ENCODE measurements around the gene CUX1.
"Not testable (repeated sequence)": the region's sequence is repeated elsewhere in the genome, so short reads cannot be mapped to it uniquely, and the experiment has no call there.

CUX1 gene

DNA sequence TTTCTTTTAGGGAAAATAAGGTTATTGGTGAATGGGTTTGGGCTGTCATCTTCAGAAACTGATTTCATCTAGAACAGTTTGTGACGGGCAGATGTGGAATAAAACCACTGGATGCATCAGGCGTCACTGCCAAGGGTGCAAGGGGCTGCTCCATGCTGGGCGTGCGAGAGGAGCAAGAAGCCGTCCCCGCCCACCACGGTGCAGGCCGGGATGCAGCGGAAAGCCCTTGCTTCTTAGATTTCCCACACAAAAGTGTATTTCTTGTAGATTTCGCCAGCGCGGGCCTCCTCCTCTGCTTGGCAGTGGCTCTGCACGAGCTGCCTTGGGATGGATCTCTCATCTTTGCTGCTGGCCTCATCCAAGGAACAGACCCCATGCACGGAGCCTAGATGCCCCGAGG is 189.3 kb downstream of the CUX1 start (continued):
- TF ChIP-seq, protein P1, sequence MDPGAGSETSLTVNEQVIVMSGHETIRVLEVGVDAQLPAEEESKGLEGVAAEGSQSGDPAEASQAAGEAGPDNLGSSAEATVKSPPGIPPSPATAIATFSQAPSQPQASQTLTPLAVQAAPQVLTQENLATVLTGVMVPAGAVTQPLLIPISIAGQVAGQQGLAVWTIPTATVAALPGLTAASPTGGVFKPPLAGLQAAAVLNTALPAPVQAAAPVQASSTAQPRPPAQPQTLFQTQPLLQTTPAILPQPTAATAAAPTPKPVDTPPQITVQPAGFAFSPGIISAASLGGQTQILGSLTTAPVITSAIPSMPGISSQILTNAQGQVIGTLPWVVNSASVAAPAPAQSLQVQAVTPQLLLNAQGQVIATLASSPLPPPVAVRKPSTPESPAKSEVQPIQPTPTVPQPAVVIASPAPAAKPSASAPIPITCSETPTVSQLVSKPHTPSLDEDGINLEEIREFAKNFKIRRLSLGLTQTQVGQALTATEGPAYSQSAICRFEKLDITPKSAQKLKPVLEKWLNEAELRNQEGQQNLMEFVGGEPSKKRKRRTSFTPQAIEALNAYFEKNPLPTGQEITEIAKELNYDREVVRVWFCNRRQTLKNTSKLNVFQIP (CRISPR knock-in tag; IDR thresholded peaks at IDR 0.05; ENCODE audit: borderline replicate concordance, low read depth): no peak
- no peak for TF ChIP-seq PPARA (CRISPR knock-in tag; IDR thresholded peaks at IDR 0.05; ENCODE audit: borderline replicate concordance)
- no peak for TF ChIP-seq BACH2 (CRISPR knock-in tag; IDR thresholded peaks at IDR 0.05; ENCODE audit: borderline replicate concordance)

DNA sequence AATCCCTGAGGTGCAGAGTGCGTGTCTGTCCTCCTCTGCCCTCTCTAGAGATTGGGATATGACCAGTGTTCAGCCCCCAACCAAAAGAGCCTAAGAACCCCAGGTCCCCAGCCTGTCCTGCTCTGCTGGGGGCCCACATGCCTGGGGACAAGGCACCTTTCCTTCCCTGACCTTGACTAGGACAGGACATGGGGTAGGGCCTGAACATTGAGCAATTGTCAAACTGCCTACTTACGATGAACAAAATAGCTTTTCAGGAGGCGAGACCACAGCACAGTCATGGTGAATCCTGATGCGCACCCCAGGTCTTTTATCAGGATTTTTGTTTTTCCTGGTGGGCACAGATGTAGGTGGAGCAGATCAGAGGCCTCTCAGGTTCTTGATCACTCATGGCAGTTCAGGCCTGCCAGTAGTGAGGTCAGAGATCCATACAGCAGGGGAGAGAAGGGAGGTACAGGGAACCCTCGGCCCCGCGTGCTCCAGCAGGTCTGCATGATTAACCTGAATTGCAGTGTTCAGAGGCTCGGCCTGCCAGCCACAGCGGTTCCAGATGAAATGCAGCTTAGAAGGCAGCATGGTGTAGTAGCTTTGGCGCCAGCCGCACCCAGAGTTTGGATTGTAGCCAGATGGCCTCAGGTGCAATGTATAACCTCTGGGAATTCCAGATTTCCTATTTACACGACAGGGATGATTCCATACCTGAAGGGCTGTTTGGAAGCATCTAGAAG is 191.3 kb downstream of the CUX1 start:
- TF ChIP-seq RARB (CRISPR knock-in tag; IDR thresholded peaks at IDR 0.05) (no peak), SNAI2 (CRISPR knock-in tag; IDR thresholded peaks at IDR 0.05) (no peak), ISL1 (CRISPR knock-in tag; IDR thresholded peaks at IDR 0.05) (no peak), ESRRG (CRISPR knock-in tag; IDR thresholded peaks at IDR 0.05) (no peak), TOX (CRISPR knock-in tag; IDR thresholded peaks at IDR 0.05; ENCODE audit: borderline replicate concordance) (no peak), GLIS3 (CRISPR knock-in tag; IDR thresholded peaks at IDR 0.05) (no peak), ZNF565 (CRISPR knock-in tag; conservative IDR thresholded peaks at IDR 0.05; ENCODE audit: low read depth) (no peak)
- TF ChIP-seq, protein P2, sequence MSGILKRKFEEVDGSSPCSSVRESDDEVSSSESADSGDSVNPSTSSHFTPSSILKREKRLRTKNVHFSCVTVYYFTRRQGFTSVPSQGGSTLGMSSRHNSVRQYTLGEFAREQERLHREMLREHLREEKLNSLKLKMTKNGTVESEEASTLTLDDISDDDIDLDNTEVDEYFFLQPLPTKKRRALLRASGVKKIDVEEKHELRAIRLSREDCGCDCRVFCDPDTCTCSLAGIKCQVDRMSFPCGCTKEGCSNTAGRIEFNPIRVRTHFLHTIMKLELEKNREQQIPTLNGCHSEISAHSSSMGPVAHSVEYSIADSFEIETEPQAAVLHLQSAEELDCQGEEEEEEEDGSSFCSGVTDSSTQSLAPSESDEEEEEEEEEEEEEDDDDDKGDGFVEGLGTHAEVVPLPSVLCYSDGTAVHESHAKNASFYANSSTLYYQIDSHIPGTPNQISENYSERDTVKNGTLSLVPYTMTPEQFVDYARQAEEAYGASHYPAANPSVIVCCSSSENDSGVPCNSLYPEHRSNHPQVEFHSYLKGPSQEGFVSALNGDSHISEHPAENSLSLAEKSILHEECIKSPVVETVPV (CRISPR knock-in tag; IDR thresholded peaks at IDR 0.05): no peak
- TF ChIP-seq, protein P3, sequence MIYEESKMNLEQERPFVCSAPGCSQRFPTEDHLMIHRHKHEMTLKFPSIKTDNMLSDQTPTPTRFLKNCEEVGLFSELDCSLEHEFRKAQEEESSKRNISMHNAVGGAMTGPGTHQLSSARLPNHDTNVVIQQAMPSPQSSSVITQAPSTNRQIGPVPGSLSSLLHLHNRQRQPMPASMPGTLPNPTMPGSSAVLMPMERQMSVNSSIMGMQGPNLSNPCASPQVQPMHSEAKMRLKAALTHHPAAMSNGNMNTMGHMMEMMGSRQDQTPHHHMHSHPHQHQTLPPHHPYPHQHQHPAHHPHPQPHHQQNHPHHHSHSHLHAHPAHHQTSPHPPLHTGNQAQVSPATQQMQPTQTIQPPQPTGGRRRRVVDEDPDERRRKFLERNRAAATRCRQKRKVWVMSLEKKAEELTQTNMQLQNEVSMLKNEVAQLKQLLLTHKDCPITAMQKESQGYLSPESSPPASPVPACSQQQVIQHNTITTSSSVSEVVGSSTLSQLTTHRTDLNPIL (CRISPR knock-in tag; IDR thresholded peaks at IDR 0.05; ENCODE audit: low read depth): no peak
- ATAC-seq: peak; percentile 11; the same call in 1 of the 3 replicates

DNA sequence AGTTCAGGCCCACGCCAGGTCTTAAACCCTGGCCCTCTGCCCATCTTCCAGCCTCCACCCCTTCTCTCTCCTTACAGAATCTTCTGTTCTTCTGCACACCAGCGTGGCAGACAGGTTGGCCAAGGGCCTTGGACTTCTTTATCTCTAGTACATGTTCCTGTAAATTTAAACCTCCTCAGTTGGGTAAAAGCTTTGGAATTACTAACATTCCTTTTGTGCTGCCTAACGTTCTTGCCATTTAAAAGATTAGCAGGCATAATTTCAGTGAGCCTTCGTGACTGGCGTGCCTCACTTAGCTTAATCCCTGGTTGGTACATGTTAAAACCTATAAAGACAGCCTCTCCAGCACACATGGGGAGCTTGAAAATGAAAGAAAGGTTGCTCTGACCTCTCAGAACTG is 192.2 kb downstream of the CUX1 start:
- peak; percentile 69 for TF ChIP-seq ISL1 (CRISPR knock-in tag; IDR thresholded peaks at IDR 0.05)
- TF ChIP-seq, protein P3 (CRISPR knock-in tag; IDR thresholded peaks at IDR 0.05; ENCODE audit: low read depth): peak; percentile 49; the same call in 1 of the 2 replicates
- TF ChIP-seq ZFP30 (CRISPR knock-in tag; IDR thresholded peaks at IDR 0.05): no peak
- ATAC-seq: peak; percentile 68

DNA sequence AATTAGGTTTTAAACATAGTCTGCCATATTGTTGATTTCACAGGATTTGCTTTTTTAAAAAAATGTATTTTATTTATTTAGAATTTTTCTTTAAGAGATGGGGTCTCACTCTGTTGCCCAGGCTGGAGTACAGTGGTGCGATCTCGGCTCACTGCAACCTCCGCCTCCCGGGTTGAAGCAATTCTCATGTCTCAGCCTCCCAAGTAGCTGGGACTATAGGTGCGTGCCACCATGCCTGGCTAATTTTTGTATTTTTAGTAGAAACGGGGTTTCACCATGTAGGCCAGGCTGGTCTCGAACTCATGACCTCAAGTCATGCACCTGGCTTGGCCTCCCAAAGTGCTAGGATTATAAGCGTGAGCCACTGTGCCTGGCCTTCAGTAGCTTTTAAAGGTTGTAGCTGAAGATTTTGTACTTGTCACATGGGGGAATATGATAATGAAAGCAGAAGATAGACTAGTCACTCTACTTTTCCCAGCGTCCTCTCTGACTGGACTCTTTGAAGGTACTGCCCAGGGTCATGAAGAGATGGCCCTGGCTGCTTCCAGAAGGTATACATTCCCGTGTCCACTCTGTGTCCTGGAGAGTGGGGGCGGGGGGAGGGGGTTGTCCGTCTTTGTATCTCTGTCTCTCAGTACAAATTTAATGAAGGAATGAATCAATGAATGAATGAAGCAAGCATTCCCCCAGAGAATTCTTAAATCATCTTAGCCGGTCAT is 194.8 kb downstream of the CUX1 start:
- ATAC-seq: not testable (repeated sequence)

DNA sequence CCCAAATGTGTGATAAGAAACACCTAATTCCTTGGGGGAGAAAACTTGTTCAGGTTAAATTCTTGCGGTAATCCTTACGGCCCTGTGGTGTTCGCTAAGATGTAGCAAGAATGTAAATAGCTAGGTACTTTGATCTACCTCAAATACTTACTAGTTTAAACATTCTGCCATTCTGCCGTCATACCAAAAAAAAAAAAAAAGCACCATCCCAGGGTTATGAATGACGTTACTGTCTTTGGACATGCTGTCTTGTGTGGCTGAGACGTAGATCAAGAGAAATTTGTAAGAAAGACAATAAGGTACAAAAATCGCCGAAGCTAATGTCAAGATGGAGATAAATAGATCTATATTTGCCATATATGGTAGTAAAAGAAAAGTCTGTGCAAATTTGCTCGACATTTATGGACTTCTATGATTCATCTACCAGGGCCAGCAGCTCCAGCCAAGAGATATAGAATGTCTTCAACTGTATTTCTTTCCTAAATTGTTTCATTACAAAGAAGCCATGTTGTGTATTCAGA is 195.6 kb downstream of the CUX1 start:
- TF ChIP-seq ZNF8 (CRISPR knock-in tag; IDR thresholded peaks at IDR 0.05): no peak
- TF ChIP-seq SNAI2 (CRISPR knock-in tag; IDR thresholded peaks at IDR 0.05): no peak
- TF ChIP-seq ZFP3 (CRISPR knock-in tag; IDR thresholded peaks at IDR 0.05): no peak
- TF ChIP-seq ARNTL (CRISPR knock-in tag; IDR thresholded peaks at IDR 0.05; ENCODE audit: borderline replicate concordance, low read depth): no peak
- TF ChIP-seq, protein P4, sequence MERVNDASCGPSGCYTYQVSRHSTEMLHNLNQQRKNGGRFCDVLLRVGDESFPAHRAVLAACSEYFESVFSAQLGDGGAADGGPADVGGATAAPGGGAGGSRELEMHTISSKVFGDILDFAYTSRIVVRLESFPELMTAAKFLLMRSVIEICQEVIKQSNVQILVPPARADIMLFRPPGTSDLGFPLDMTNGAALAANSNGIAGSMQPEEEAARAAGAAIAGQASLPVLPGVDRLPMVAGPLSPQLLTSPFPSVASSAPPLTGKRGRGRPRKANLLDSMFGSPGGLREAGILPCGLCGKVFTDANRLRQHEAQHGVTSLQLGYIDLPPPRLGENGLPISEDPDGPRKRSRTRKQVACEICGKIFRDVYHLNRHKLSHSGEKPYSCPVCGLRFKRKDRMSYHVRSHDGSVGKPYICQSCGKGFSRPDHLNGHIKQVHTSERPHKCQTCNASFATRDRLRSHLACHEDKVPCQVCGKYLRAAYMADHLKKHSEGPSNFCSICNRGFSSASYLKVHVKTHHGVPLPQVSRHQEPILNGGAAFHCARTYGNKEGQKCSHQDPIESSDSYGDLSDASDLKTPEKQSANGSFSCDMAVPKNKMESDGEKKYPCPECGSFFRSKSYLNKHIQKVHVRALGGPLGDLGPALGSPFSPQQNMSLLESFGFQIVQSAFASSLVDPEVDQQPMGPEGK (CRISPR knock-in tag; IDR thresholded peaks at IDR 0.05; ENCODE audit: borderline replicate concordance): no peak
- TF ChIP-seq ESRRG (CRISPR knock-in tag; IDR thresholded peaks at IDR 0.05): no peak
- TF ChIP-seq BACH2 (CRISPR knock-in tag; IDR thresholded peaks at IDR 0.05; ENCODE audit: borderline replicate concordance): no peak
- TF ChIP-seq, protein P3 (CRISPR knock-in tag; IDR thresholded peaks at IDR 0.05; ENCODE audit: low read depth): no peak
- TF ChIP-seq ZC3H10 (CRISPR knock-in tag; IDR thresholded peaks at IDR 0.05): no peak
- no peak for TF ChIP-seq ZFP30 (CRISPR knock-in tag; IDR thresholded peaks at IDR 0.05)
- TF ChIP-seq GLIS3 (CRISPR knock-in tag; IDR thresholded peaks at IDR 0.05): no peak
- no peak for TF ChIP-seq TCF4 (CRISPR knock-in tag; IDR thresholded peaks at IDR 0.05; ENCODE audit: borderline replicate concordance)
- no peak for TF ChIP-seq OSR1 (CRISPR knock-in tag; IDR thresholded peaks at IDR 0.05)
- no peak for TF ChIP-seq ZNF70 (CRISPR knock-in tag; IDR thresholded peaks at IDR 0.05)
- no peak for TF ChIP-seq ISL1 (CRISPR knock-in tag; IDR thresholded peaks at IDR 0.05)
- TF ChIP-seq, protein P1 (CRISPR knock-in tag; IDR thresholded peaks at IDR 0.05; ENCODE audit: borderline replicate concordance, low read depth): no peak
- ATAC-seq: peak; percentile 58

All from SK-N-SH treated with all-trans-retinoic acid at 6 μM for 48 hours (cell line).